Measurements from ENCODE around the gene P2RY12. TPM values are rescaled to one million over a fixed set of nuclear protein-coding genes. Genes with fewer than 3 reads are reported as not detected.

The P2RY12 gene
- total RNA-seq, 1 experiment from 2014 or later, result not detected

DNA sequence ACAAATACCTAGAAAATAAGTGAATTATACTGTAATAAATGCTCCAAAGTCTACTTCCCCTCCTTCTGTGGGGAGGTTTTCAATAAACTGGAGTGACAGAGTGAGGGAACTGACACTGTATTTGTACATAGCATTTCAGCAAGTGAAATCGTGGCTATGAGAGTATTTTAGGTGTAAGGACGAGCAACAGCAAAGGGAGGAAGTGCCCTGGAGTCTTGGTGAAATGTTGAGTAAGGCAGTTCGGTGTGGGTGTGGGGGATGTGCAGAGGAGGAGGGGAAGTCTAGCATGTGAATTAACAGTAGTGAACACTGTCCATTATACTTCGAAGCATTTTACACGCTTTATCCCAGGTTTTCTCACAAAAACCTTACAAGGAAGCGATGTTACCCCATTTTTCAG is 37.1 kb downstream of the P2RY12 start:
- no peak for DNase-seq (ENCODE audit: low read depth)

DNA sequence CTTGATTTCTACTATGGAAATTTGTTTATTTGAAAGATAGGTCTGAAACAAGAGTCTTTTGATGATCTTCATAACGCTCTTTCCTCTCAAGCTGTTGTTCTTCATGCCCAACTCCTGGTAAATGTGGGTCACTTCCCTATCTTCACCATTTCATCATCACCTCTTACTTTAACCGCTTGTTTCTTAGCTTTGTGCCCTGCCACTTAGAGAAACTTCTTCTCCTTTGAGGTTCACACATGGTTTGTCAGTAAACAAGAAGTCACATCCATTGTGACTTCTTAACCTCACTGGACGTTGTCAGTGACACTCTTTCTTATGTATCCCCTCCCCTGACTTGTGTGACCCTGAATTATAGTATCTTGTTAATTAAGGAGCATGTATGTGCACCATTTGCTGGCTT is 38.3 kb downstream of the P2RY12 start:
- DNase-seq (ENCODE audit: low read depth), result no peak

- DNase-seq (ENCODE audit: low read depth), result peak; percentile 66
Measured at GRCh38 chr3:151345859-151346258, 38.7 kb downstream of the P2RY12 start.

DNA sequence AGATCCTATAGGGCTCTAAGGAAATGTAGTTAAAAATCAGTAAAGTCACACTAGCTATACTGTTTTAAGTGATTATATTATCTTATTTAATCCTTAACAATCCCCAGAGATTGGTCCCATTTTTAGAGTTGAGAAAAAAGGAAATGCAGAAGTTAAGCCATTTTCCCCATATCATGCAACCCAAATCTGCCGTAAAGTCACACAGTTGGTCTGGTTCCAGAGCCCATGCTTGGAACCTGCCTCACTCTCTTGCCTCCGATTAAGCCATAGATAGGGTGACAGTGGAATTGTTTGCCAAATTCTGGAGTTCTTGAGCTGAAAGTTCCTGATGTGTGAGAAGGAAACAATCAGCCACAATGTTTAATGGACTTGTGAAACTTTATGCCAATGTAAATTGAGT is 52.9 kb downstream of the P2RY12 start:
- DNase-seq (ENCODE audit: low read depth), result no peak

DNA sequence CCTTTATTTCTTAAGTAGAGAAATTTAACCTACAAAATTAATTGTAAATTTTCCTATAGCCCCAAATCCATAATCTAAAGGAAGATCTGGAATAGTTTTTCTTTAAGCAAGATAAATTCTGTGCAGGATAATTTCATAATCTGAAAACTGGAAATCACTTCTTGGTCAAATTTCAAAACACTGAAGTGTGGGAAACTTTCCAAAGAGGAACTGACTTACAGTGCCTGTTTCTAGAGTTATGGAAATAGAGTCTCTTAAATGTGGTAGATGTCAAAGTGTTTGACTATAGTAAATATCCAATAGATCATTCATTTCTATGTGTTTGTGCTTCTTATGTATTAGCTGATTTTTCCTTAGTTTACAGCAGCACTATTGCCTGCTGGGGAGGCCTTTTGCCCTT is 53.7 kb downstream of the P2RY12 start:
- no peak for DNase-seq (ENCODE audit: low read depth)

DNA sequence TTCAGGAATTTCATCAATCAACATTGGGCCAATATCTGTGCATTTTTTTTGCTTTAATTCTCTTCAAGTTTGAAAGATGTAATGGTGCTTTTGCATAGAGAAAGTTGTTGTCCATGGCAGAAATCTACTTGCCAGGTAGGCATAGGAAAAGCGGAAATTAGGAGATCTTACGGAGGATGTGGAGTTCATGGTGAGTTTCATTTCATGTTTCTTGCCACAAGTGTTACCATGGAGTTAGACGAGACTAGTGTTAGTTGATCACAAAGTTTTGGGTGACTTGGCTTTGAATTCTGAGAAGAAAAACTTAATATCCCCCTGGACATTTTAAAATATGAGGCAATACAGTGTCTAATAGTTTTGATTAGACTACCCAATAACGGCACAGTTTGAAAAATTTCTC is 54.2 kb downstream of the P2RY12 start:
- no peak for DNase-seq (ENCODE audit: low read depth)

DNA sequence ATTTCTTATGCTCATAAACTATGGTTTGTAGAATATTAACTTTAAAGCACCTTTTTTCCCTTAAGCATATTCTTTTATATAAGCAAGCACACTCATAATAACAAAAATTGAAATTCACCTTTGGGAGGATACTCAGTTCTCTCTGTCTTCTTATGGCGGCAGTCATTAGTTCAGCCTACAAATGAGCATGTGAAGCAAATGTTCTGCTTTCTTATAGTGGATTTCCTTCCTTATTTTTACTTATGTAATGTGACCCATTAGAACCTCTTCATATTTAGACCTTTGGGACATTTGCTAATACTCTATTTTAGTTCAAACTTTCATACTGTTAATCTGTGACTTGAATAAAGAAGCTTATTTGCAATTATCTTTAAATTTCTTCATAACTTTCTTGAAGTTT is 55.2 kb downstream of the P2RY12 start, which contains the start of gene P2RY13:
Gene P2RY13, minus strand, starts transcription at position 187 of the 400 bp plus-strand sequence. Its CDS starts 21 bp downstream, at position 166.
- no peak for DNase-seq (ENCODE audit: low read depth)

- peak; percentile 67 for DNase-seq (ENCODE audit: low read depth)
Measured at GRCh38 chr3:151328298-151328995, 56.1 kb downstream of the P2RY12 start.

DNA sequence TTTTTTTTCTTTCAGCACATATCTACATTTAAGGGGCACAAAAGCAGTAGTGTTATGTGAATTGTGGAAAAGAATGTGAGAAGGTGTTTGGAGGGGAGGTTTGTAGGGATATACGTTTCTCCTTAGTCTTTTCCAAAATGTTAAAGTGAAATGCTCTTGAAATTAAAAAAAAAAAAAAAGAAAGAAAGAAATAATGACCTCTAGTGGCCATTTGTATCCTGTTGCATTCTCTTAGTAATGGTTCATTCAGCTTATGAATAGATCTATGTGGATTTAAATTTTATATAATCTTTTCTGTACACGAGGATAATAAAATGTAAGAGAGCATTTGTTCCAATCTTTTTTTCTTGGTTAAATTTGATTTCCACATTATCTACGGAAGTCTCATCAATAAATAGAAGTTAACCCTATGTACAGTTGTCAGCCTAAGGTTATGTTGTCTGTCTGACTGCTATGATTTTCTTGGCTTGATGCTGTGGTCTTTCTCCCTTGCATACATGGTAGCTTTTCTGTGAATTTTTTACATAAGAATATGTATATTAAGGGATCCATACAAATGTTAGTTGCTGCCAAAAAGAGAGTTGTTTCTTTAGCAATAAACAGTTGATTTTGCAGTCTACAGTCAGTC is 56.9 kb downstream of the P2RY12 start:
- DNase-seq (ENCODE audit: low read depth), result peak; percentile 59

- DNase-seq (ENCODE audit: low read depth), result no peak
Measured at GRCh38 chr3:151322511-151322910, 62.0 kb downstream of the P2RY12 start.

DNA sequence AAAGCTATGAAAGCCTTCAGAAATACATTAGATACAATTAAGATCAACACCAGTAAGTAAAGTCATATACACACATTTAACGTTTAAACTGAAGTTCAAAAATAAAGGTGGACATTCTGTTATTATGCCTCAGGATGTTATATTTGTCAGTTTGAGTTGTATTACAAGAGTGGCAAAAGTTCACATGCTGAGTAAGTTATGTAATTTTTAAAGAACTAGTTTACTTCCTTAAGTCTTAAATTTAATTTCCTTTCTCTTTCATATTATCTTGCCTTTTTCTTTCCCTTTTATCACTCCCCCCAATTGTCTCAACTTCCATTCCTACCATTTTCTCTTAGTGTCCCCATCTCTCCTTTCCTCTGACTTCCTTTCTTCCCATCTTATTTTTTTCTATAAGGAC is 63.0 kb downstream of the P2RY12 start:
- DNase-seq (ENCODE audit: low read depth), result no peak

- no peak for DNase-seq (ENCODE audit: low read depth)
Measured at GRCh38 chr3:151320131-151320530, 64.4 kb downstream of the P2RY12 start.

DNA sequence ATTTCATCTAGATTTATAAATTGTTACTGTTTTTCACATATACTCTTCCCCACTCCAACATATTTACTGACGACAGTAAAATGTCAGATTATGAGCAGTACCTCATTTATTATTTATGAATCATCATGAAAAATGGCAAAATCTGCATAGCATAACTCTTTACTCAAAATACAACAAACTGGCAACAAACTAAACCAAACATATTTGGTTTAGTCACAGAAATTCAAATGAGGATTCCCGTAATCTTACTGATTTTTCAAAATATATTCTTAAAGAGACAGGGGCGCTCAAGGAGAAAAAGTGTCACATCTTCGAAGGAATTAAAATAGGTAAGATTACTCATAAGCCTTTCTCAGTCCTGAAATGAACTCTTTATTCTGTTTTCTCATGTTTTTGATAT is 64.9 kb downstream of the P2RY12 start:
- DNase-seq (ENCODE audit: low read depth), result no peak

GRCh38 chr3:151318991-151319390 is 65.6 kb downstream of the P2RY12 start:
- DNase-seq (ENCODE audit: low read depth), result no peak

- no peak for DNase-seq (ENCODE audit: low read depth)
Measured at GRCh38 chr3:151318313-151318712, 66.2 kb downstream of the P2RY12 start.

DNA sequence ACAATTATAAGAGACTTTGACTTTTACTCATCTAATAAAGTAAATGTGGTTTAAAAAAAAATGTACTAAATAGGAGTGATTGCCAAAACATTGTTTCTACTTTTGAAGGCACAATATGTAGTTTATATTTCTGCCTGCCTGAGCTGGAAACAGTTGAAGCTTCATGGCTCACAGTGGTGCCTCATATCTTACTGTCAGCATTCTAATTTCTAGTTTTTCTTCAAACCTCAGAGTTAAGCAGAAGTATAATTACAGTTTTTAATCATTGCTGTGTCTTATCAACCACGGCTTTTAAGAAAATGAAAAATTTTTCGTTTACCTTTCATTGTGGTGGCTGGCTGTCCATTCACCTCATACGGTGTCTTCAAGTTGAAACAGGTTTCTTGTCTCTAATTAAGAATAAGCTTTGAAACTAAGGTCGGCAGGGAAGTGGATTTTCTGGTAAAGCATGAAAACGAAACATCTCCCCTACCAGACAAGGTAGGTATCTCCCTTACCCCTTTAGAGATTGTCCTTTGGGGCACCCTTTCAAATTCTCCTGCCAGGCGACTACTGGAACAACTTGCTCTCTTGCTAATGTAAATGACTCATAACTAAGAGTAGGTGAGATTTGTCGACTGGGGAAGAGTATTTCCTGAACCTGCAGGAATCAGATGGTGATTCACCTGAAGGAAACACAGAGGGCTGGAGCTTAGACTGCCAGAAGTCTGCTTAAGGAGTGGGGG is 68.1 kb downstream of the P2RY12 start, which contains the start of gene GPR87:
Gene GPR87, minus strand, starts transcription at position 554 of the 725 bp plus-strand sequence. CDS start 16,720 bp downstream, outside the sequence.
- DNase-seq (ENCODE audit: low read depth), result peak; percentile 91

DNA sequence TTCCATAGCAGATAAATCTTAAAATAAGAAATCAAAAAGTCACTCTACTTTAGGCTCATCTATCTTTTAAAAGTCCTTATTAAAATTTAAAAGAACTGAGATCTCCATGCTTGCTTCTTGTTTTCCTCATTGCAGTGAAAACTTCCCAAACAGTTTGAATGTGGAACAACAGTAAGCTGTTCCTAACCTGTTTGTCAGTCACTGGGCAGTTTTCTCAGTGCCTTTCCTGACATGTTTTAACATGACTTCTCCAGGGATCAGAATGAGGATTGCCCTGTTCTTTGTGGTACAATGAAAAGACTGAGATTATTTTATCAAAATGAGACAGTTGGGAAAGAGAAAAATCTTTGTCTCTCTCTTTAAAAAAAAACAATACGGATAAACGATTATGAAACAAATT is 68.7 kb downstream of the P2RY12 start:
- DNase-seq (ENCODE audit: low read depth), result no peak

DNA sequence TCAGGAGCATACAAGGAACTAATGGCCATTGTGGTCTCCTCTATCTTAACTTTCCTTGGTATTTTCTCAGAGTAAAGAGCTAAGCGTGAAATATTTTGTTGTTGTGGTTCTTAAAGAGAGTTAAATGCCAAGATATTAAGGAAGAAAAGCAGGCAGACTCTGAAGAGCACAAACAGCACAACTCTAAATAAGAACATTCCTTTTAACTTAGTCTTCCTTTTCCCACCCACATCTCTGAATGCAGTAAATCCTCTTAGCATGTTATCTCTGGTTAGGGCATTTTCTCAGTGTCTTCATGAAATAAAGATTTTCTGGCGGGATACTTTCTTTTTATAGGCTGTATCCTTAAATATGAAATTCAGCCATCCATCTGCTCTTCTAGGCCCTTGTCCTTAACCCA is 69.4 kb downstream of the P2RY12 start:
- DNase-seq (ENCODE audit: low read depth), result peak; percentile 61

DNA sequence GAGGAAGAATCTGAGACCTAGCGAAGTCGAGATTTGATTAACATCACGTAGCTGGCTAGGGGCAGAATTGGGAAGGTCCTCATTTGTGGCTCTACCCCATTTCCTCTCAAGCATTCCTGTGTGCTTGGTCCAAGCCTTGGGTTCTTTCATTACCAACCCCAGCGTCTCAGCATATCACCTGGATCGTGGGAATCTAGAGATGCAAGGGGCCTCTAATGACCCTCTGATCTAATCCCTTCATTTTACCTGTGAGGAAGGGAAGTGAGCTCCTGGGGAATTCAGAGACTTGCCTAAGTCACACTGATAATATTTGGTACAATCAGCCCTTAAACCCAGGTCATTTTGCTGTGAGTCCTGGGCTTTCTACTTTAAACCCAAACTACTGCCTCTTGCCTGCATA is 70.0 kb downstream of the P2RY12 start:
- DNase-seq (ENCODE audit: low read depth), result no peak

DNA sequence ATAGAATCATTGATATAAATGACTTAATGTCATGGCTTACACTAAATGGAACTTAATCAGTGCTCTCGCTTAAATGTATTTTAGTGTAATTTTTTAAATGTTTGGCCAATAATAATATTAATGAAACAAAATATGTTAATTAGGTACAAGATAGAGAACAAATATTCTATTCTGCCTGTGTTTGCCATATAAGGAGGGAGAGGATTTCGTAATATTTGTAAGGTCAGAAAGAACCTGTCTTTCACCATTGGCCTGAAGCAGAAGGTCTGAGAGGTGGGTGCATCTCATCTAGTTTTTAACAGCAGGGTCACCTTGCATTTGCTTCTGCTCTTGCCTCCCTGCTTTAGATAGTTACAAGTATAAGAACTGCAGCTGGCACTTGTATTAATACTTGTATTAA is 70.4 kb downstream of the P2RY12 start:
- no peak for DNase-seq (ENCODE audit: low read depth)

DNA sequence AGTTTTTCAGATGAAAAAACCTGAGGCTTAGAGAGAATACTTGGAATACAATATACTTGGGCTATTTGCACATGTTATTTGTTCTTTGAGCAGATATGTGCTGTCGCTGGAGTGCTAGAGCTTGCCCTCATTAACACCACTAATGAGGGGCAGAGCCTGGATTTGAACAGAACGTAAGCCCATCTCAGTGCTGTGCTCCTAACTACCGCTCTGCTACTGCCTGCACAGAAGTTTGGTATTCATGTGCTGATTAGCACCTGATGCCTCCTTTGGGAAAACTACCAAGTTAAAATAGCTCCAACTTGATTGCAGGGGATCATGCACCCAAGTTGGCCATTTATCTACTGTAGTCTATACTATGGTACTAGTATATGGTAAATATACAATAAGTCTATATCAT is 71.6 kb downstream of the P2RY12 start:
- no peak for DNase-seq (ENCODE audit: low read depth)

DNA sequence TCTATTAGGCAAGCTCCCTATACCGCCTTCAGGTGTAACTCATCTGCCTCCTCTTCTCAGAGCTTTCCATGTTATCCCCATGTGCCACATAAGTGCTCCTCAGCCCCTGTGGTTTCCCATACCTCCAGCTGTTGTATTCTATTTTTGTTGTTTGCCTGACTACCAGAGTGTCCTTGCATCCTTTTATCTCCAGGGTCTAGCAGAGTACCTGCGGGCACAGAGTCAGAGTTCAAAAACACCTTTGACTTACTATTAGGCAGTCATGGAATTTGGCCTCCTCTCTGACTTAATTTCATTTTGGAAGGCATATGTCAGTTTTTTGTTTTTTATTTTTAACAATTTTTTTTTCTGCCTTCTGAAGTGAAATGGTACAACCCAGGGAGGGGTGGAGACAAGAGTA is 75.0 kb downstream of the P2RY12 start:
- DNase-seq (ENCODE audit: low read depth), result no peak

All from HT1080 (cell line).